CD8-positive, alpha-beta memory T cell (primary cell): ENCODE data around the gene TMEM61. TPM values are rescaled to one million over a fixed set of nuclear protein-coding genes. Genes with fewer than 3 reads are reported as not detected.
A peak's percentile ranks its signal among the peaks of the same experiment; 100 is the strongest.

Experiments
- CTCF ChIA-PET: fragments of 350-600 bp; sonication (Branson Sonifier 250); formaldehyde crosslinking; loops from one replicate; lab custom pipeline; 2021; ENCODE audit warnings: antibody characterized with exemption; lab: Charles Lee
- POLR2A ChIA-PET: fragments of 350-600 bp; sonication (Branson Sonifier 250); formaldehyde crosslinking; loops from one replicate; lab custom pipeline; 2021; ENCODE audit warnings: antibody characterized with exemption; lab: Charles Lee
- DNase-seq, 5 donors: peaks; one replicate each; pipeline versions ENCODE4 v3.0.0 to v3.0.0-alpha.2; 2020 to 2022; ENCODE audit warnings: mixed read lengths in 1 of 5
- H3K27ac ChIP-seq: one replicate; pipeline ENCODE4 v1.7.0; 2013; ENCODE audit warnings: low read depth, mild to moderate bottlenecking, low read length, moderate library complexity
- H3K27me3 ChIP-seq: 2 replicates; pipeline ENCODE4 v1.7.0; 2013; ENCODE audit warnings: low read length, mild to moderate bottlenecking; ENCODE audit not compliant: insufficient read depth, poor library complexity, severe bottlenecking
- H3K36me3 ChIP-seq: 2 replicates; pipeline ENCODE4 v1.7.0; 2013; ENCODE audit warnings: mild to moderate bottlenecking, low read length, moderate library complexity; ENCODE audit not compliant: insufficient read depth
- H3K4me1 ChIP-seq: 2 replicates; pipeline ENCODE4 v1.7.0; 2013; ENCODE audit warnings: mild to moderate bottlenecking, low read length, moderate library complexity; ENCODE audit not compliant: insufficient read depth
- H3K4me3 ChIP-seq: 2 replicates; pipeline ENCODE4 v1.7.0; 2013; ENCODE audit warnings: mild to moderate bottlenecking, low read length
- H3K9me3 ChIP-seq: 2 replicates; pipeline ENCODE4 v1.7.0; 2013; ENCODE audit warnings: mild to moderate bottlenecking, low read length
- H3K27ac Mint-ChIP-seq, 8 donors: one replicate each; pipeline ENCODE4 v1.8.0; 2020 to 2021; ENCODE audit warnings: mixed read lengths in 8 of 8, mild to moderate bottlenecking in 6 of 8, inconsistent platforms in 3 of 8, moderate library complexity in 3 of 8
- H3K27me3 Mint-ChIP-seq, 2 donors: one replicate each; pipeline ENCODE4 v1.8.0; 2020 to 2021; ENCODE audit warnings: mixed read lengths in 2 of 2, mild to moderate bottlenecking in 1 of 2, moderate library complexity in 1 of 2
- H3K36me3 Mint-ChIP-seq, 3 donors: one replicate each; pipeline ENCODE4 v1.8.0; 2020 to 2021; ENCODE audit warnings: mixed read lengths in 3 of 3, inconsistent platforms in 1 of 3, mild to moderate bottlenecking in 1 of 3
- H3K4me1 Mint-ChIP-seq, 3 donors: one replicate each; pipeline ENCODE4 v1.8.0; 2020 to 2021; ENCODE audit warnings: mixed read lengths in 3 of 3, inconsistent platforms in 1 of 3, mild to moderate bottlenecking in 1 of 3
- H3K4me3 Mint-ChIP-seq, 7 donors: one replicate each; pipeline ENCODE4 v1.8.0; 2020 to 2021; ENCODE audit warnings: mixed read lengths in 7 of 7, mild to moderate bottlenecking in 6 of 7, moderate library complexity in 4 of 7, inconsistent platforms in 2 of 7
- H3K9me3 Mint-ChIP-seq, 5 donors: one replicate each; pipeline ENCODE4 v1.8.0; 2020 to 2022; ENCODE audit warnings: mixed read lengths in 5 of 5, mild to moderate bottlenecking in 3 of 5, moderate library complexity in 2 of 5, inconsistent platforms in 1 of 5
- polyA plus RNA-seq: library from polyadenylated mRNA; unstranded; fragments of 300-500 nt; fragmentation: Illumina TruSeq; gene quantifications from one replicate; pipeline ENCODE4 v1.2.3, GENCODE V29; 2021
- total RNA-seq, 2 experiments: library from RNA; stranded (reverse); gene quantifications; one replicate each; pipeline ENCODE4 v1.2.3, GENCODE V29; 2021

TMEM61 gene
- total and polyA plus RNA-seq, 3 experiments from 2014 or later = not detected

- Histone ChIP-seq H3K27ac (no peak overlapping the region), H3K9me3 (no peaks in the 10 kb centered on the region), H3K4me3 (no peak overlapping the region), H3K36me3 (no peaks in the 10 kb centered on the region), H3K4me1 (peaks cover 21% of the 10 kb centered on the region), H3K27me3 (peaks cover 17% of the 10 kb centered on the region)
- Mint-ChIP-seq H3K27me3 (peaks cover 22 to 43% of the 10 kb centered on the region in 2 donors), H3K4me3 (no peak overlapping the region), H3K4me1 (peaks cover 22 to 30% (median 26%) of the 10 kb centered on the region in 3 donors), H3K36me3 (no peaks in the 10 kb centered on the region), H3K9me3 (no peaks in the 10 kb centered on the region), H3K27ac (peak overlapping the region in 7 of 8 donors; percentile 71 to 90 (median 80))
- ChIA-PET CTCF (interaction anchor here (7.5 kb wide), 1 partner anchor 47 kb away, joined by 111 read pairs; no protein-coding TSS in a partner anchor), POLR2A (no interaction called here)
- DNase-seq = peak in 1 of 5 donors; percentile 23
Measured at GRCh38 chr1:54994355-54994990, 14.0 kb downstream of the TMEM61 start.

- Histone ChIP-seq H3K4me1 (peaks cover 21% of the 10 kb centered on the region), H3K27me3 (peaks cover 17% of the 10 kb centered on the region), H3K36me3 (no peaks in the 10 kb centered on the region), H3K27ac (no peak overlapping the region), H3K4me3 (no peak overlapping the region), H3K9me3 (no peaks in the 10 kb centered on the region)
- peak in 1 of 5 donors; percentile 43 for DNase-seq
- CTCF ChIA-PET = interaction anchor here (1.0 to 7.5 kb wide), 4 partner anchors 8 to 48 kb away, joined by 3 to 111 read pairs (median 6); no protein-coding TSS in a partner anchor
- no peaks in the 10 kb centered on the region for H3K9me3 Mint-ChIP-seq
- H3K36me3 Mint-ChIP-seq = no peaks in the 10 kb centered on the region
- POLR2A ChIA-PET = no interaction called here
- H3K4me3 Mint-ChIP-seq = peak overlapping the region; percentile 1 to 80 (median 71)
- peaks cover 22 to 30% (median 26%) of the 10 kb centered on the region in 3 donors for H3K4me1 Mint-ChIP-seq
- H3K27ac Mint-ChIP-seq = peak overlapping the region; percentile 4 to 98 (median 74)
- H3K27me3 Mint-ChIP-seq = peaks cover 25 to 48% of the 10 kb centered on the region in 2 donors
Measured at GRCh38 chr1:54995013-54995760, 14.8 kb downstream of the TMEM61 start.

GRCh38 chr1:54995835-54996234, 15.4 kb downstream of the TMEM61 start:
- POLR2A ChIA-PET = interaction anchor here (1.1 kb wide), 1 partner anchor 24 kb away, joined by 5 read pairs; no protein-coding TSS in a partner anchor
- CTCF ChIA-PET = interaction anchor here (0.6 to 7.5 kb wide), 9 partner anchors 9 to 49 kb away, joined by 3 to 111 read pairs (median 4); no protein-coding TSS in a partner anchor
- Histone ChIP-seq H3K27ac (no peak overlapping the region), H3K9me3 (no peaks in the 10 kb centered on the region), H3K4me1 (peaks cover 21% of the 10 kb centered on the region), H3K4me3 (no peak overlapping the region), H3K36me3 (no peaks in the 10 kb centered on the region), H3K27me3 (peaks cover 17% of the 10 kb centered on the region)
- H3K4me3 Mint-ChIP-seq = peak overlapping the region; percentile 1 to 84 (median 74)
- no peaks in the 10 kb centered on the region for H3K36me3 Mint-ChIP-seq
- H3K9me3 Mint-ChIP-seq = no peaks in the 10 kb centered on the region
- H3K27ac Mint-ChIP-seq = peak overlapping the region; percentile 1 to 98 (median 74)
- peak; percentile 19 to 70 (median 31) for DNase-seq
- peaks cover 25 to 51% of the 10 kb centered on the region in 2 donors for H3K27me3 Mint-ChIP-seq
- peaks cover 22 to 30% (median 26%) of the 10 kb centered on the region in 3 donors for H3K4me1 Mint-ChIP-seq

GRCh38 chr1:54996359-54996868, 16.0 kb downstream of the TMEM61 start:
- H3K4me1 Mint-ChIP-seq = peaks cover 22 to 30% (median 26%) of the 10 kb centered on the region in 3 donors
- peaks cover 25 to 51% of the 10 kb centered on the region in 2 donors for H3K27me3 Mint-ChIP-seq
- ChIA-PET CTCF (interaction anchor here (0.6 to 7.5 kb wide), 11 partner anchors 9 to 61 kb away, joined by 3 to 111 read pairs (median 3); no protein-coding TSS in a partner anchor), POLR2A (interaction anchor here (1.1 kb wide), 1 partner anchor 24 kb away, joined by 5 read pairs; no protein-coding TSS in a partner anchor)
- peak overlapping the region in 7 of 8 donors; percentile 37 to 98 (median 76) for H3K27ac Mint-ChIP-seq
- peak overlapping the region; percentile 1 to 88 (median 74) for H3K4me3 Mint-ChIP-seq
- H3K9me3 Mint-ChIP-seq = no peaks in the 10 kb centered on the region
- Histone ChIP-seq H3K4me3 (no peak overlapping the region), H3K9me3 (no peaks in the 10 kb centered on the region), H3K27me3 (peaks cover 17% of the 10 kb centered on the region), H3K36me3 (no peaks in the 10 kb centered on the region), H3K4me1 (peaks cover 21% of the 10 kb centered on the region), H3K27ac (no peak overlapping the region)
- H3K36me3 Mint-ChIP-seq = no peaks in the 10 kb centered on the region
- peak; percentile 58 to 81 (median 73) for DNase-seq

GRCh38 chr1:54996869-54997710, 16.7 kb downstream of the TMEM61 start:
- peak overlapping the region in 4 of 8 donors; percentile 52 to 90 (median 70) for H3K27ac Mint-ChIP-seq
- H3K36me3 Mint-ChIP-seq = no peaks in the 10 kb centered on the region
- Histone ChIP-seq H3K4me1 (peaks cover 21% of the 10 kb centered on the region), H3K27ac (no peak overlapping the region), H3K4me3 (no peak overlapping the region), H3K9me3 (no peaks in the 10 kb centered on the region), H3K27me3 (peaks cover 17% of the 10 kb centered on the region), H3K36me3 (no peaks in the 10 kb centered on the region)
- DNase-seq = no peak
- POLR2A ChIA-PET = interaction anchor here (1.1 kb wide), 1 partner anchor 23 kb away, joined by 5 read pairs; no protein-coding TSS in a partner anchor
- CTCF ChIA-PET = interaction anchor here (0.8 to 7.5 kb wide), 7 partner anchors 10 to 62 kb away, joined by 3 to 111 read pairs (median 4); no protein-coding TSS in a partner anchor
- H3K4me1 Mint-ChIP-seq = peaks cover 22 to 30% (median 26%) of the 10 kb centered on the region in 3 donors
- no peaks in the 10 kb centered on the region for H3K9me3 Mint-ChIP-seq
- H3K4me3 Mint-ChIP-seq = peak overlapping the region; percentile 1 to 88 (median 74)
- H3K27me3 Mint-ChIP-seq = peaks cover 25 to 51% of the 10 kb centered on the region in 2 donors

GRCh38 chr1:54997711-54997986, 17.2 kb downstream of the TMEM61 start:
- no peaks in the 10 kb centered on the region for H3K36me3 Mint-ChIP-seq
- Histone ChIP-seq H3K9me3 (no peaks in the 10 kb centered on the region), H3K36me3 (no peaks in the 10 kb centered on the region), H3K4me3 (no peak overlapping the region), H3K4me1 (peaks cover 21% of the 10 kb centered on the region), H3K27ac (no peak overlapping the region), H3K27me3 (peaks cover 17% of the 10 kb centered on the region)
- no peak for DNase-seq
- no peak overlapping the region for H3K27ac Mint-ChIP-seq
- no peaks in the 10 kb centered on the region for H3K9me3 Mint-ChIP-seq
- POLR2A ChIA-PET = no interaction called here
- CTCF ChIA-PET = interaction anchor here (7.5 kb wide), 1 partner anchor 51 kb away, joined by 111 read pairs; no protein-coding TSS in a partner anchor
- peaks cover 22 to 30% (median 26%) of the 10 kb centered on the region in 3 donors for H3K4me1 Mint-ChIP-seq
- peak overlapping the region in 3 of 7 donors; percentile 36 to 71 (median 51) for H3K4me3 Mint-ChIP-seq
- H3K27me3 Mint-ChIP-seq = peaks cover 25 to 51% of the 10 kb centered on the region in 2 donors

- no peaks in the 10 kb centered on the region for H3K9me3 Mint-ChIP-seq
- Histone ChIP-seq H3K27ac (no peak overlapping the region), H3K4me3 (no peak overlapping the region), H3K27me3 (peaks cover 17% of the 10 kb centered on the region), H3K9me3 (no peaks in the 10 kb centered on the region), H3K36me3 (no peaks in the 10 kb centered on the region), H3K4me1 (peaks cover 21% of the 10 kb centered on the region)
- CTCF ChIA-PET = interaction anchor here (7.5 kb wide), 1 partner anchor 51 kb away, joined by 111 read pairs; no protein-coding TSS in a partner anchor
- H3K36me3 Mint-ChIP-seq = no peaks in the 10 kb centered on the region
- no peak overlapping the region for H3K27ac Mint-ChIP-seq
- peaks cover 25 to 51% of the 10 kb centered on the region in 2 donors for H3K27me3 Mint-ChIP-seq
- H3K4me3 Mint-ChIP-seq = no peak overlapping the region
- POLR2A ChIA-PET = no interaction called here
- H3K4me1 Mint-ChIP-seq = peaks cover 22 to 30% (median 26%) of the 10 kb centered on the region in 3 donors
- no peak for DNase-seq
Measured at GRCh38 chr1:54998100-54998499, 17.7 kb downstream of the TMEM61 start.
